HG03575 (cell line): ENCODE data around the gene EDAR.

Experiments
- ATAC-seq: cut with Tn5 transposase; IDR thresholded peaks from one replicate; pipeline ENCODE4 v1.9.1; 2021; ENCODE audit not compliant: unreplicated experiment, insufficient number of reproducible peaks, low FRiP score; ENCODE audit errors: extremely low read depth

The EDAR gene

GRCh38 chr2:108928660-108929377 is 60.2 kb downstream of the EDAR start:
- no peak for ATAC-seq

GRCh38 chr2:108927936-108928659 is 60.9 kb downstream of the EDAR start:
- ATAC-seq, result no peak

- ATAC-seq, result no peak
These were observed 61.6 kb downstream of the EDAR start for GRCh38 chr2:108927405-108927804.

GRCh38 chr2:108926561-108927380 is 62.2 kb downstream of the EDAR start:
- ATAC-seq, result no peak

- no peak for ATAC-seq
These were observed 63.3 kb downstream of the EDAR start for GRCh38 chr2:108925735-108926134.

GRCh38 chr2:108925286-108925685 is 63.7 kb downstream of the EDAR start:
- ATAC-seq, result no peak

- ATAC-seq, result no peak
These were observed 64.3 kb downstream of the EDAR start for GRCh38 chr2:108924580-108925251.

GRCh38 chr2:108923736-108924579 is 65.1 kb downstream of the EDAR start:
- no peak for ATAC-seq

GRCh38 chr2:108923019-108923700 is 65.9 kb downstream of the EDAR start:
- ATAC-seq, result no peak

GRCh38 chr2:108922141-108922915 is 66.7 kb downstream of the EDAR start:
- no peak for ATAC-seq

GRCh38 chr2:108921096-108922030 is 67.7 kb downstream of the EDAR start:
- no peak for ATAC-seq

GRCh38 chr2:108920686-108921085 is 68.3 kb downstream of the EDAR start:
- no peak for ATAC-seq

- no peak for ATAC-seq
These were observed 69.2 kb downstream of the EDAR start for GRCh38 chr2:108919571-108920373.

GRCh38 chr2:108918941-108919341 is 70.1 kb downstream of the EDAR start:
- ATAC-seq, result no peak

GRCh38 chr2:108918156-108918874 is 70.7 kb downstream of the EDAR start:
- ATAC-seq, result no peak
